Measurements from ENCODE around the gene PPP1R9A.

The PPP1R9A gene

GRCh38 chr7:94907026-94907810, at the start of gene PPP1R9A:
Gene PPP1R9A (plus strand): TSS chr7:94907594. CDS start chr7:94910114, 2,520 bp downstream.
- no peak for DNase-seq

- no peak for DNase-seq
Observed at GRCh38 chr7:94871132-94871531, 36.3 kb upstream of the PPP1R9A start.

- no peak for DNase-seq
Observed at GRCh38 chr7:94873239-94873638, 34.2 kb upstream of the PPP1R9A start.

GRCh38 chr7:94874036-94874785, 33.2 kb upstream of the PPP1R9A start:
- DNase-seq, result no peak

- DNase-seq, result no peak
Observed at GRCh38 chr7:94875201-94875600, 32.2 kb upstream of the PPP1R9A start.

GRCh38 chr7:94877731-94878670, 29.4 kb upstream of the PPP1R9A start:
- no peak for DNase-seq

GRCh38 chr7:94882891-94883290, 24.5 kb upstream of the PPP1R9A start:
- DNase-seq, result no peak

- DNase-seq, result no peak
Observed at GRCh38 chr7:94883616-94884015, 23.8 kb upstream of the PPP1R9A start.

- no peak for DNase-seq
Observed at GRCh38 chr7:94888551-94888950, 18.8 kb upstream of the PPP1R9A start.

GRCh38 chr7:94888995-94889523, 18.3 kb upstream of the PPP1R9A start:
- DNase-seq, result no peak

GRCh38 chr7:94890216-94890615, 17.2 kb upstream of the PPP1R9A start:
- no peak for DNase-seq

GRCh38 chr7:94893661-94894060, 13.7 kb upstream of the PPP1R9A start:
- no peak for DNase-seq

- no peak for DNase-seq
Observed at GRCh38 chr7:94897541-94897940, 9.9 kb upstream of the PPP1R9A start.

- DNase-seq, result no peak
Observed at GRCh38 chr7:94898340-94898739, 9.1 kb upstream of the PPP1R9A start.

- DNase-seq, result no peak
Observed at GRCh38 chr7:94901981-94902380, 5.4 kb upstream of the PPP1R9A start.

- no peak for DNase-seq
Observed at GRCh38 chr7:94903971-94904370, 3.4 kb upstream of the PPP1R9A start.

GRCh38 chr7:94904982-94905381, 2.4 kb upstream of the PPP1R9A start:
- DNase-seq, result no peak

- DNase-seq, result no peak
Observed at GRCh38 chr7:94906065-94906851, 1.1 kb upstream of the PPP1R9A start.

- DNase-seq, result no peak
Observed at GRCh38 chr7:94907811-94908322, 473 bp downstream of the PPP1R9A start.

- no peak for DNase-seq
Observed at GRCh38 chr7:94908323-94909178, 1.2 kb downstream of the PPP1R9A start.

- no peak for DNase-seq
Observed at GRCh38 chr7:94909179-94909466, 1.7 kb downstream of the PPP1R9A start.

All from activated CD8-positive, alpha-beta memory T cell treated with anti-CD3 and anti-CD28 coated beads, Interleukin-2, amount 50 U/mL, for 4 hours (primary cell).